ENCODE data around the gene MFAP4. TPM values are rescaled to one million over a fixed set of nuclear protein-coding genes. Genes with fewer than 3 reads are reported as not detected.

MFAP4 gene
- total RNA-seq, 1 donor from 2014 or later: 18.0 TPM

DNA sequence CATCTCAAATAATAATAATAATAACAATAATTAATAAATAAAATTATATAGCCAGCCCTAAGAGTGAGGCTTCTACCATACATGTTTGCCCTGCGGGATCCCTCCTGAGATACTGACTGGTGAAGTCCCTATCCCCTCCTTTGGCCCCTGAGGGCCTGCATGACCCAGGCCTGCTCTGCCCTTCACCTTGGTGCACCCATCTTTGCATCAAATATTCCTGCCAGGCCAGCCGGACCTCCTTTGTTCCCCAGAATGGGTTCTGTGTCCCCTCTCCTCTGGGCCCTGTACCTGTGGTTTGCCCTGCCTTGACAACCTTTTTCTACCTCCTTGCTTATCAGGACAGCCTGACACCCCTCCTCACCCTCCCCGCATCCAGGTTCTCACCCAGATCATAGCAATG is 22.1 kb upstream of the MFAP4 start:
- peaks cover 6% of the 10 kb centered on the region for H3K27me3 Mint-ChIP-seq

DNA sequence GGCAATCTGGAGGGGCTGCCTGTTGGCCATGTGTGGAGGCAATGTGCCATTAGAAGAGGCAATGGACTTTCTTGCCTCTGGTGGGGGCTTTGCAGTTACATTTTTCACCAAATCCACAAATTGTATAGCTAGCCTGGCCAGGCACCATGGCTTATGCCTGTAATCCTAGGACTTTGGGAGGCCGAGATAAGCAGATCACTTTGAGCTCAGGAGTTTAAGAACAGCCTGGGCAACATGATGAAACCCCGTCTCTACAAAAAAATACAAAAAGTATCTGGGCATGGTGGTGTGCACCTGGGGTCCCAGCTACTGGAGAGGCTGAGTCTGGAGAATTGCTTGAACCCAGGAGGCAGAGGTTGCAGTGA is 21.3 kb upstream of the MFAP4 start:
- Mint-ChIP-seq H3K27ac (no peak overlapping the region), H3K27me3 (peaks cover 6% of the 10 kb centered on the region), H3K9me3 (no peaks in the 10 kb centered on the region), H3K4me3 (no peak overlapping the region), H3K36me3 (no peaks in the 10 kb centered on the region), H3K4me1 (ENCODE audit: unreplicated experiment) (peaks cover 7% of the 10 kb centered on the region)
- no peak for DNase-seq (ENCODE audit: extremely low spot score, unreplicated experiment)
- TF ChIP-seq, protein P1, sequence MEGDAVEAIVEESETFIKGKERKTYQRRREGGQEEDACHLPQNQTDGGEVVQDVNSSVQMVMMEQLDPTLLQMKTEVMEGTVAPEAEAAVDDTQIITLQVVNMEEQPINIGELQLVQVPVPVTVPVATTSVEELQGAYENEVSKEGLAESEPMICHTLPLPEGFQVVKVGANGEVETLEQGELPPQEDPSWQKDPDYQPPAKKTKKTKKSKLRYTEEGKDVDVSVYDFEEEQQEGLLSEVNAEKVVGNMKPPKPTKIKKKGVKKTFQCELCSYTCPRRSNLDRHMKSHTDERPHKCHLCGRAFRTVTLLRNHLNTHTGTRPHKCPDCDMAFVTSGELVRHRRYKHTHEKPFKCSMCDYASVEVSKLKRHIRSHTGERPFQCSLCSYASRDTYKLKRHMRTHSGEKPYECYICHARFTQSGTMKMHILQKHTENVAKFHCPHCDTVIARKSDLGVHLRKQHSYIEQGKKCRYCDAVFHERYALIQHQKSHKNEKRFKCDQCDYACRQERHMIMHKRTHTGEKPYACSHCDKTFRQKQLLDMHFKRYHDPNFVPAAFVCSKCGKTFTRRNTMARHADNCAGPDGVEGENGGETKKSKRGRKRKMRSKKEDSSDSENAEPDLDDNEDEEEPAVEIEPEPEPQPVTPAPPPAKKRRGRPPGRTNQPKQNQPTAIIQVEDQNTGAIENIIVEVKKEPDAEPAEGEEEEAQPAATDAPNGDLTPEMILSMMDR (conservative IDR thresholded peaks at IDR 0.05): no peak

More for the DNA sequence above, 22.1 kb upstream of the MFAP4 start:
- Mint-ChIP-seq H3K4me3 (no peak overlapping the region), H3K36me3 (no peaks in the 10 kb centered on the region), H3K4me1 (ENCODE audit: unreplicated experiment) (peaks cover 7% of the 10 kb centered on the region), H3K27ac (no peak overlapping the region), H3K9me3 (no peaks in the 10 kb centered on the region)
- TF ChIP-seq, protein P1 (conservative IDR thresholded peaks at IDR 0.05): no peak
- no peak for DNase-seq (ENCODE audit: extremely low spot score, unreplicated experiment)

DNA sequence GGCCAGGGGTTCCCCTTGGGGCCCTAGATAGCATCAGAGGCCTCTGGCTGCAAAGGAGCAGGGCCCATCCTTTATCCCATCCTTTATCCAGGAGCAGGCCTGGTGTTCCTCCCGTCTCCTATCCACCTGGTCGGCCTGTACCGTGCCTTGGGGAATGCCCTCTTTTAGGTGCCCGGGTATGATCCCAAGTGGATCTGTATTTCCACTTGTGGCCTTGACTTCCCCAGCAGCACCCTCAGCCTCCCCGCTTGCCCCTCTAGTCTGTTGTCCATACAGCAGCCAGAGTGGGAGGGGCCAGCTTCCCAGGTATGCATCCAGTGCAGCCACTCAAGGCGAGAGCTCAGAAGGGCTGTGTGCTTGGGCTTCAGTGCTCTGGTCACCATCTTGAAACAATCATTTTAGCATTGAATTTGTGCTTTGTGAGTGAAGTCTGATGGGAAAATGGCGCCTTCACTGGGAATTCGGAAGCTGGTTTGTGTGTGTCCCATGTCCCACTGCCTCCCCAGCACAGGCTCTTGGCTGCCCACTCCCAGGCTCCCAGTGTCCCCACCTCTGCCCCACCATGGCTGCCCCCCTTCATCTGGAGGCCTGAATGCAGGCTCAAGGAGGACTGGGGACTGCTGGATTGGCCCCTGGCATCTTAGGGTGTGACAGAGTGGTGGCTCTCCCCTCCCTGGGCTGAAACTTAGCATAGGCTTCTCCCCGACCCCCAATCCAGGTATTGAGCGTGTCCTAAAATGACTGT is 20.8 kb upstream of the MFAP4 start:
- Mint-ChIP-seq H3K27me3 (peaks cover 6% of the 10 kb centered on the region), H3K36me3 (no peaks in the 10 kb centered on the region), H3K27ac (no peak overlapping the region), H3K9me3 (no peaks in the 10 kb centered on the region), H3K4me3 (no peak overlapping the region), H3K4me1 (ENCODE audit: unreplicated experiment) (peaks cover 7% of the 10 kb centered on the region)
- no peak for DNase-seq (ENCODE audit: extremely low spot score, unreplicated experiment)
- TF ChIP-seq, protein P1 (conservative IDR thresholded peaks at IDR 0.05): no peak

DNA sequence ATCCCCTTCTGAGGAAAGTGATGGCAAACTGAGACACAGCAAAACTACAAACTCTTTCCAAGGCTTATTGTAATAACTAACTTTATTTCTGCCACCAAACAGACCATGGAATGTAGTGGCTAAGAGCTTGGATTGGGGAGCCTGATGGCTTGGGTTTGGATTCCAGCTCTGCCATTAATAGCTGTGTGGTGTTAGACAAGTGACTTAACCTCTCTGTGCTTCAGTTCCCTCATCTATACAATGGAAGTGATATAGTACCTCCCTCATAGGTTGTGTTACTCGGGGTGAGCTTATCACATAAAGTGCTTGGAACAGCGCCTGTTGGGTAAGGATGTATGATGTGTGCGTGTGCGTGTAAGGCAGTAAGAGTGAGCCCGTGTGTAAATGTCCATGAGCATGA is 18.1 kb upstream of the MFAP4 start:
- no peaks in the 10 kb centered on the region for H3K36me3 Mint-ChIP-seq
- no peak overlapping the region for H3K27ac Mint-ChIP-seq
- no peak for DNase-seq (ENCODE audit: extremely low spot score, unreplicated experiment)
- peaks cover 13% of the 10 kb centered on the region for H3K4me1 Mint-ChIP-seq (ENCODE audit: unreplicated experiment)
- peaks cover 2% of the 10 kb centered on the region for H3K27me3 Mint-ChIP-seq
- H3K4me3 Mint-ChIP-seq: no peak overlapping the region
- TF ChIP-seq, protein P1 (conservative IDR thresholded peaks at IDR 0.05): no peak
- no peaks in the 10 kb centered on the region for H3K9me3 Mint-ChIP-seq

DNA sequence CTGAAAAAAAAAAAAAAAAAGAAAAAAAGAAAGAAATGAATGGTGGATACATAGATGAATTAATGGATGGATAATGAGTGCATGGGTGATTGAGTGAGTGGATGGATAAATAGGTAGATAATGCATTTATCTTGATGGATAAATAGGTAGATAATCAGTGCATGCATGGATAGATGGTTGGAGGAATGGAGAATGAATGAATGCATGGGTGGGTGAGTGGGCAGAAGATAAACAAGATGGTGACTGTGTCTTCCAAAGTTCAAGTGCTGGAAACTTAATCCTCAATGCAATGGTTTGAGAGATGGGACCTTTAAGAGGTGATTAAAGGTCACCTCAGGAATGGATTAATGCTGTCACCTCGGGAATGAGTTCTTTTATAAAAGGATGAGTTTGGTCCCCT is 17.3 kb upstream of the MFAP4 start:
- no peak for DNase-seq (ENCODE audit: extremely low spot score, unreplicated experiment)
- no peak overlapping the region for H3K27ac Mint-ChIP-seq
- H3K9me3 Mint-ChIP-seq: no peaks in the 10 kb centered on the region
- H3K4me3 Mint-ChIP-seq: no peak overlapping the region
- TF ChIP-seq, protein P1 (conservative IDR thresholded peaks at IDR 0.05): no peak
- no peaks in the 10 kb centered on the region for H3K27me3 Mint-ChIP-seq
- H3K4me1 Mint-ChIP-seq (ENCODE audit: unreplicated experiment): peaks cover 11% of the 10 kb centered on the region
- no peaks in the 10 kb centered on the region for H3K36me3 Mint-ChIP-seq
